ENCODE data around the gene PDIA2. TPM values are rescaled to one million over a fixed set of nuclear protein-coding genes. Genes with fewer than 3 reads are reported as not detected.

Gene PDIA2
- polyA plus RNA-seq, 2 donors = 0.27 to 0.53 TPM

- WGBS, 2 donors = 92 to 94% methylated on average over 50 of the region's 50 CpGs
- Histone ChIP-seq H3K4me3 (ENCODE audit: low read depth in 1 of 2, low read length in 2 of 2) (no peak overlapping the region), H3K27me3 (ENCODE audit: control insufficient read depth in 1 of 2, insufficient read depth in 2 of 2, low read length in 2 of 2) (no peaks in the 10 kb centered on the region), H3K36me3 (ENCODE audit: control insufficient read depth in 2 of 2, insufficient read depth in 2 of 2, low read length in 1 of 2) (peaks cover 17 to 68% of the 10 kb centered on the region in 2 donors), H3K9me3 (ENCODE audit: control insufficient read depth in 2 of 2, insufficient read depth in 1 of 2, low read depth in 1 of 2, low read length in 1 of 2) (no peaks in the 10 kb centered on the region), H3K4me1 (ENCODE audit: control insufficient read depth in 2 of 2, insufficient read depth in 2 of 2, low read length in 1 of 2) (no peaks in the 10 kb centered on the region), H3K27ac (ENCODE audit: low read depth in 2 of 2, low read length in 1 of 2) (no peak overlapping the region)
Observed at GRCh38 chr16:290681-291405, 7.9 kb downstream of the PDIA2 start.

GRCh38 chr16:291539-291938, 8.6 kb downstream of the PDIA2 start:
- no peaks in the 10 kb centered on the region for H3K9me3 ChIP-seq (ENCODE audit: control insufficient read depth in 2 of 2, insufficient read depth in 1 of 2, low read depth in 1 of 2, low read length in 1 of 2)
- no peaks in the 10 kb centered on the region for H3K4me1 ChIP-seq (ENCODE audit: control insufficient read depth in 2 of 2, insufficient read depth in 2 of 2, low read length in 1 of 2)
- no peak overlapping the region for H3K27ac ChIP-seq (ENCODE audit: low read depth in 2 of 2, low read length in 1 of 2)
- H3K36me3 ChIP-seq (ENCODE audit: control insufficient read depth in 2 of 2, insufficient read depth in 2 of 2, low read length in 1 of 2) = peaks cover 17 to 71% of the 10 kb centered on the region in 2 donors
- no peak overlapping the region for H3K4me3 ChIP-seq (ENCODE audit: low read depth in 1 of 2, low read length in 2 of 2)
- H3K27me3 ChIP-seq (ENCODE audit: control insufficient read depth in 1 of 2, insufficient read depth in 2 of 2, low read length in 2 of 2) = no peaks in the 10 kb centered on the region
- WGBS, 2 donors = 91 to 95% methylated on average over 17 of the region's 17 CpGs

GRCh38 chr16:293043-293775, 10.2 kb downstream of the PDIA2 start:
- no peaks in the 10 kb centered on the region for H3K27me3 ChIP-seq (ENCODE audit: control insufficient read depth in 1 of 2, insufficient read depth in 2 of 2, low read length in 2 of 2)
- H3K4me1 ChIP-seq (ENCODE audit: control insufficient read depth in 2 of 2, insufficient read depth in 2 of 2, low read length in 1 of 2) = no peaks in the 10 kb centered on the region
- 92 to 94% methylated on average over 25 to 32 of the region's 32 CpGs for WGBS, 2 donors
- H3K9me3 ChIP-seq (ENCODE audit: control insufficient read depth in 2 of 2, insufficient read depth in 1 of 2, low read depth in 1 of 2, low read length in 1 of 2) = no peaks in the 10 kb centered on the region
- peaks cover 15 to 75% of the 10 kb centered on the region in 2 donors for H3K36me3 ChIP-seq (ENCODE audit: control insufficient read depth in 2 of 2, insufficient read depth in 2 of 2, low read length in 1 of 2)
- H3K27ac ChIP-seq (ENCODE audit: low read depth in 2 of 2, low read length in 1 of 2) = no peak overlapping the region
- no peak overlapping the region for H3K4me3 ChIP-seq (ENCODE audit: low read depth in 1 of 2, low read length in 2 of 2)

GRCh38 chr16:296276-296675, 13.3 kb downstream of the PDIA2 start:
- WGBS, 2 donors = 96 to 98% methylated on average over 14 of the region's 14 CpGs
- Histone ChIP-seq H3K27me3 (ENCODE audit: control insufficient read depth in 1 of 2, insufficient read depth in 2 of 2, low read length in 2 of 2) (no peaks in the 10 kb centered on the region), H3K9me3 (ENCODE audit: control insufficient read depth in 2 of 2, insufficient read depth in 1 of 2, low read depth in 1 of 2, low read length in 1 of 2) (no peaks in the 10 kb centered on the region), H3K4me3 (ENCODE audit: low read depth in 1 of 2, low read length in 2 of 2) (no peak overlapping the region), H3K27ac (ENCODE audit: low read depth in 2 of 2, low read length in 1 of 2) (no peak overlapping the region), H3K4me1 (ENCODE audit: control insufficient read depth in 2 of 2, insufficient read depth in 2 of 2, low read length in 1 of 2) (no peaks in the 10 kb centered on the region), H3K36me3 (ENCODE audit: control insufficient read depth in 2 of 2, insufficient read depth in 2 of 2, low read length in 1 of 2) (peaks cover 6 to 46% of the 10 kb centered on the region in 2 donors)

GRCh38 chr16:296806-297510, 14.0 kb downstream of the PDIA2 start:
- peaks cover 6 to 44% of the 10 kb centered on the region in 2 donors for H3K36me3 ChIP-seq (ENCODE audit: control insufficient read depth in 2 of 2, insufficient read depth in 2 of 2, low read length in 1 of 2)
- H3K4me3 ChIP-seq (ENCODE audit: low read depth in 1 of 2, low read length in 2 of 2) = no peak overlapping the region
- H3K27ac ChIP-seq (ENCODE audit: low read depth in 2 of 2, low read length in 1 of 2) = no peak overlapping the region
- WGBS, 2 donors = 82 to 85% methylated on average over 36 to 37 of the region's 37 CpGs
- H3K9me3 ChIP-seq (ENCODE audit: control insufficient read depth in 2 of 2, insufficient read depth in 1 of 2, low read depth in 1 of 2, low read length in 1 of 2) = no peaks in the 10 kb centered on the region
- H3K27me3 ChIP-seq (ENCODE audit: control insufficient read depth in 1 of 2, insufficient read depth in 2 of 2, low read length in 2 of 2) = no peaks in the 10 kb centered on the region
- H3K4me1 ChIP-seq (ENCODE audit: control insufficient read depth in 2 of 2, insufficient read depth in 2 of 2, low read length in 1 of 2) = no peaks in the 10 kb centered on the region

- 93 to 94% methylated on average over 28 to 32 of the region's 32 CpGs for WGBS, 2 donors
- Histone ChIP-seq H3K27me3 (ENCODE audit: control insufficient read depth in 1 of 2, insufficient read depth in 2 of 2, low read length in 2 of 2) (no peaks in the 10 kb centered on the region), H3K27ac (ENCODE audit: low read depth in 2 of 2, low read length in 1 of 2) (no peak overlapping the region), H3K4me1 (ENCODE audit: control insufficient read depth in 2 of 2, insufficient read depth in 2 of 2, low read length in 1 of 2) (no peaks in the 10 kb centered on the region), H3K36me3 (ENCODE audit: control insufficient read depth in 2 of 2, insufficient read depth in 2 of 2, low read length in 1 of 2) (peaks cover 0 to 41% of the 10 kb centered on the region in 2 donors), H3K4me3 (ENCODE audit: low read depth in 1 of 2, low read length in 2 of 2) (no peak overlapping the region), H3K9me3 (ENCODE audit: control insufficient read depth in 2 of 2, insufficient read depth in 1 of 2, low read depth in 1 of 2, low read length in 1 of 2) (no peaks in the 10 kb centered on the region)
Observed at GRCh38 chr16:297832-298231, 14.9 kb downstream of the PDIA2 start.

GRCh38 chr16:301235-301634, 18.3 kb downstream of the PDIA2 start:
- no peak overlapping the region for H3K4me3 ChIP-seq (ENCODE audit: low read depth in 1 of 2, low read length in 2 of 2)
- 81 to 93% methylated on average over 4 to 6 of the region's 6 CpGs for WGBS, 2 donors
- no peaks in the 10 kb centered on the region for H3K9me3 ChIP-seq (ENCODE audit: control insufficient read depth in 2 of 2, insufficient read depth in 1 of 2, low read depth in 1 of 2, low read length in 1 of 2)
- H3K27ac ChIP-seq (ENCODE audit: low read depth in 2 of 2, low read length in 1 of 2) = no peak overlapping the region
- no peaks in the 10 kb centered on the region for H3K27me3 ChIP-seq (ENCODE audit: control insufficient read depth in 1 of 2, insufficient read depth in 2 of 2, low read length in 2 of 2)
- peaks cover 0 to 40% of the 10 kb centered on the region in 2 donors for H3K36me3 ChIP-seq (ENCODE audit: control insufficient read depth in 2 of 2, insufficient read depth in 2 of 2, low read length in 1 of 2)
- H3K4me1 ChIP-seq (ENCODE audit: control insufficient read depth in 2 of 2, insufficient read depth in 2 of 2, low read length in 1 of 2) = peaks cover 0 to under 1% of the 10 kb centered on the region in 2 donors

- no peaks in the 10 kb centered on the region for H3K9me3 ChIP-seq (ENCODE audit: control insufficient read depth in 2 of 2, insufficient read depth in 1 of 2, low read depth in 1 of 2, low read length in 1 of 2)
- H3K27ac ChIP-seq (ENCODE audit: low read depth in 2 of 2, low read length in 1 of 2) = no peak overlapping the region
- no peak overlapping the region for H3K4me3 ChIP-seq (ENCODE audit: low read depth in 1 of 2, low read length in 2 of 2)
- H3K27me3 ChIP-seq (ENCODE audit: control insufficient read depth in 1 of 2, insufficient read depth in 2 of 2, low read length in 2 of 2) = no peaks in the 10 kb centered on the region
- 95% methylated on average over 13 of the region's 13 CpGs for WGBS, 2 donors
- H3K4me1 ChIP-seq (ENCODE audit: control insufficient read depth in 2 of 2, insufficient read depth in 2 of 2, low read length in 1 of 2) = peaks cover 0 to 3% of the 10 kb centered on the region in 2 donors
- H3K36me3 ChIP-seq (ENCODE audit: control insufficient read depth in 2 of 2, insufficient read depth in 2 of 2, low read length in 1 of 2) = peaks cover 0 to 40% of the 10 kb centered on the region in 2 donors
Observed at GRCh38 chr16:301950-302349, 19.0 kb downstream of the PDIA2 start.

GRCh38 chr16:303760-304505, 21.0 kb downstream of the PDIA2 start:
- no peaks in the 10 kb centered on the region for H3K9me3 ChIP-seq (ENCODE audit: control insufficient read depth in 2 of 2, insufficient read depth in 1 of 2, low read depth in 1 of 2, low read length in 1 of 2)
- no peak overlapping the region for H3K27ac ChIP-seq (ENCODE audit: low read depth in 2 of 2, low read length in 1 of 2)
- WGBS, 2 donors = 90 to 93% methylated on average over 42 to 43 of the region's 43 CpGs
- H3K27me3 ChIP-seq (ENCODE audit: control insufficient read depth in 1 of 2, insufficient read depth in 2 of 2, low read length in 2 of 2) = no peaks in the 10 kb centered on the region
- H3K4me1 ChIP-seq (ENCODE audit: control insufficient read depth in 2 of 2, insufficient read depth in 2 of 2, low read length in 1 of 2) = peaks cover 0 to 3% of the 10 kb centered on the region in 2 donors
- H3K4me3 ChIP-seq (ENCODE audit: low read depth in 1 of 2, low read length in 2 of 2) = no peak overlapping the region
- H3K36me3 ChIP-seq (ENCODE audit: control insufficient read depth in 2 of 2, insufficient read depth in 2 of 2, low read length in 1 of 2) = peaks cover 4 to 42% of the 10 kb centered on the region in 2 donors

All from esophagus (tissue), 2 donors.